Activated CD4-positive, alpha-beta T cell treated with anti-CD3 and anti-CD28 coated beads, Interleukin-2, Interleukin-6, amounts not matched to agents 100 ng/mL and 50 ng/mL, durations not matched to agents 16 hours and 8 hours (primary cell): Measurements from ENCODE around the gene PCSK6.

ENCODE experiments used
- DNase-seq: peaks from one replicate; pipeline ENCODE4 v3.0.0-alpha.2; 2020

The PCSK6 gene

DNA sequence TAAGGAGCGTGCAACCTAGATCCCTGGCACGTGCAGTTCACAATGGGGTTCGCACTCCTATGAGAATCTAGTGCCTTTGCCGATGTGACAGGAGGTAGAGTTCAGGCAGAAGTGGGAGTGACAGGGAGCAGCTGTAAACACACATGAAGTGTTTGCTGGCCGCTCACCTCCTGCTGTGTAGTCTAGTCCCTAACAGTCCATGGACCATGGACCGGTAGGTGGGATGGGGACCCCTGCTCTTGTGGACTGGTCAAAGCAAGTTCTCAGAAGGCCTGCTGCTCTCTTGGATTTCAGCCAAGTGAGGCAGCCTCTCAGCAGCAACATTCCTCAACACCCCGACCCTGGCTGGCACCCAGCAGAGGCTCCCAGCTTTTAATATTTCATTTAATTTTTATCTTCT lies 136.3 kb downstream of the PCSK6 start:
- DNase-seq = no peak

DNA sequence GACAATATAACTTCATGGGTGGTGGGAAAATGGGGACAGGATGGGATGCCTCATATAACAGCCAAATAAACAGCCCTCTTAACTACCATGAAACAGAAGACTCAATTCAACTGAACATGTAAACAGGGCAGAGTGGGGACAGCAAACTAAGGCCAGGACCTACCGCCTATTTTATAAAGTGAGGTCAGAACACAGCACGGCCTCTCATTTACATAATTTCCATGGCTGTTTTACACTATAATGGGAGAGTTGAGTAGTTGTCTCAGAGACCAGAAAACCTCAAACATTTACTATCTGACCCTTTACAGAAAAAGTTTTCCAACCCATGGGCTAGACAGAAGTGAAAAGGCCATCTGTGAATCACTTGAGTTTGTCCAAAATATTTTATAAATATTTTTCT lies 137.8 kb downstream of the PCSK6 start:
- no peak for DNase-seq

DNA sequence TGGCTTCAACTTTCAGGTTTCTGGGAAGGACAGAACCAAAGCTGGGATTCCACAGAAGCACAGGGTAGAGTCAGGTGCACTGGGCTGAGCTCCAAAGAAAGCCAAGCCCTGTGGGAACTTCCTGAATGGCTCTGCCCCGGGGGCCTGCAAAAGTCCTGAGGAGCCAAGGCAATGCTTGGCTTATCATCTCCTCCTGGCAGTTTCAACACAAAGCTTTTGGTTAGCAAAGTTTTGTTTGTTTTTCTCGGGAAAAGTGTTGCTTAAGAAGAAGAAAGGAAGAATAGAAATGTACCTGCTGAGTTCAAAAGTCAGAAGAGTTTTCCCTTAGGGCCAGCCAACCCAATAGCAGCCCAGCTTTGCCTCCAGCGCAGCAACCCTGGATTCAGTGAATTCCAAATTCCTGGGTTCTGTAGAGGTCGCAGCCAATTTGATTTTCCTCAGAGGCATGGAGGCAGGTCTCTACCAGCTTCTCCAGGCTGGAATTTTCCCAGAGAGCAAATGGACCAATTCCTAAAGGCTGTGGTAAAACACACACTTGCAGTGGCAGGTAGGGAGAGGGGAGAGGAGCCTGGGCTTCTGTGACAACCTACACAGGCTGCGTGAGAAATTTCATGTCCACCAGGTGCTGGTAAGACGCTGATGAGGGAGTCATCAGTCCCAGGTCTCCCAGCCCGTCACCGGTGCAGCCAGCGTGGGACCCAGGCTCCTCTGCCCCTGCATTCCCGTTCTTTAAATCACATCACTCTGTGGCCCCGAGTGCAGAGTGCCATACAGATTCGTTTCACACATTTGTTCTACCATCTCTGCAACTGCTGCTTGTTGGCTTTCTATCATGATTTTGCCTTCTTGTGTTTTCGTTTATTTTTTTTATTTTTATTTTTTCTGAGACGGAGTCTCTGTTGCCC lies 140.2 kb downstream of the PCSK6 start:
- no peak for DNase-seq

DNA sequence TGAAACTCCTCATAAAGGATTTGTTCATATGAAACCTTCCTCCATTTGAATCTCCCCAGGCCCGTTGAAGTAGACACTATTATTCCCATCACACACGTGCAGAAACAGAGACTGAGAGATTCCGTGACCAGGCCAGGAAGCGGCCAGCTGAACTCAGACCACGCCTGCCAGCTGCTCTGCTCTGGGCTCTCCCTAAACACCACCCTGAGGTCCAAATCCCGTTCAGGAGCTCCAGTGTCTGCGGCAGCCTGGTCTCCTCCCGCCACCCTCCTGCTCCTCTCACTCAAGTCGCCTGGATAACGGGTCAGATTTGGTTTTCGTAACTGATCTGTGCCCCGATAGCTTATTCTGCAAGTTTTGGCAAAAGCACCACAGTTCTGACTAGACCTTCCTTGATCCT lies 140.9 kb downstream of the PCSK6 start:
- no peak for DNase-seq

DNA sequence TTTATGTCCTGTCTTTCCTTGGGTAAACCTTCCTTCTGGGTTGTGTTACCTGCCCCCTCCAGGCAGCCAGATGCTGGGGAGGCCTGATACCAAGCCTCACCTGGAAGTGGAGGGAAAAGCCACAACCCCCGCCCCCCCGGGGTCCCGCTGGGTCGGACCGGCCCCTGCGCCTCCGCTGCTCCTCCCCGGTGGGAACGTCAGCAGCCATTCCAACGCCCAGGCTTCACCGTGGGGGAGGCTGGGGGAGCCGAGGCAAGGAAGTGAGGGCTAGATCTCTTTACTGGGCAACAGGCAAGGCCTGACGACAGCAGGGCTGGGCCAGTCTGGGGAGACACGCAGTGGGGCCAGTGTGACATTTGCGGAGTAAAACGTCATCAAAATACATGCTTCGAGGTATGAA lies 141.5 kb downstream of the PCSK6 start:
- no peak for DNase-seq

DNA sequence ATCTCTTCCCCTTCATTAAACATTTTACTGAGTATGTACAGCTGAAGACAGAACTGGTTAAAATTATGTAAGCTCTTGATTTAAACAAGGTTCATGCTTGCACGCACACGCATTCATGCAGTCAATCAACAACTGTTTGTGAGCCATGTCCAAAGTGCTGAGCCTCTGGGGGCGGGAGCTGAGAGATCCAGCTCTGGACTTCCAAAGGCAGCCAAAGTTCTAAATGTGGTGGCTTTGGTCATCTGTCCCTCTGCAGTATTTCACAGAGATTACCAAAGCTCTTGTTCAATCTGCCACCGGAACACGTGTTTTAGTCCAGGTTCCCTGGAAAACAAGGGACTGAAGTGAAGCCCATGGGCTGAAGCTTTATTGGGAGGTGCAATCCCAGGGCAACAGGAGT lies 142.1 kb downstream of the PCSK6 start:
- no peak for DNase-seq

DNA sequence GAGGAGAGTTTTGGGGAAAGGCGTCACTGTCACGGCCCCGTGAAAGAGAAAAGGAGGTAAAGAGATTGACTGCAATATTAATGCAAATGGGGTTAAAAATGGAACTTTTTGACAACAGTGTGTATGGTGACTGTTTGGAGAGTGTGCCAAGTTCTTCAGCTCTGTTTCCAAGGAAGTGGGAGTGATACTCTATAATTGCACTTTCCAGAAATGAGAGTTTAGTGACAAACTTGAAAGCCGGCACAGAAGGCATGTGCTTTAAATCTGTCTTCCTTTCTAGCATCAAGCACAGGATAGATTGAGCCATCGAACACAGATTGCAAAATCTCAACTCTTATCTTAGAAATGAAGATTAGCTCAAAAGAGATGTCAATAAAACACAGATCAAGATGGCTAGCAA lies 142.6 kb downstream of the PCSK6 start:
- no peak for DNase-seq

DNA sequence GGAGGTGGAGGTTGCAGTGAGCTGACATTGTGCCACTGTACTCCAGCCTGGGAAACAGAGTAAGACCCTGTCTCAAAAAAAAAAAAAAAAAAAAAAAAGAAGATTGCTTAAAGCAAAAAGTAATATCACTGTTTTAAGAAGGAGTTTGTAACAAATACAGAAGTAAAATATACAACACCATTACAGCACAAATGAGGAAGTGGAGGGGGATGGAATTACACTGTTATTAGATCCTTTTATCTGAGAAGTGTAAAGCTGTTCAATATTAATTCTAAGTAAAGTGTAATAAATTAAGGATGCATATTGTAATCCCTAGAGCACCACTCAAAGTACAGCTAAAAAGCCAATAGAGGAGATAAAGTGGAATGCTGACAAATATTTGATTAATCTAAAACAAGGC lies 147.5 kb downstream of the PCSK6 start:
- DNase-seq = no peak

DNA sequence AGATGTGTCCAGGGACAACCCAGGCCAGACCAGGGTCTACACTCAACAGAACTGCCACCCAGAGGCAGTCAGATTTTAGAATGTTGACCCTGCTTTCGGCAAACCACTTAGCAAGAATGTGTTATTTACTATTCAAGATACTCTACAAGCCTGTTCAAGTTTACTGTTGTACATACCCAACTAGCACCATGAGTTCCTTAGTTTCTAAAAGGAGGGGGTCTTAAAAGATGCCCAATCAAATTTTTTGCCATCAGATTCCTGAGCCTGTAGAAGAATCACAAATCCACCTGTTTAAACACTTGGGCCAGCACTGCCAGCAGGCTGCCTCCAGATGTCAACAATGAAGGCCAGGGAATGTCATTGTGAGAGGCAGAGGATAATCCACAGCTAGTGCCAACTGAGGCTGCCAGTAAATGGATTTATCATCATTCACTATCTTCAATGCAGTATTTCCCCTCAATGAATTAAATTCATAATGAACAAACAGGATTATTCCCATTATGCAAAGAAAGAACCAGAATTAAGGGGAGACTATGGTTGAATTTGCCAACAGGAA lies 150.9 kb downstream of the PCSK6 start:
- DNase-seq = no peak

DNA sequence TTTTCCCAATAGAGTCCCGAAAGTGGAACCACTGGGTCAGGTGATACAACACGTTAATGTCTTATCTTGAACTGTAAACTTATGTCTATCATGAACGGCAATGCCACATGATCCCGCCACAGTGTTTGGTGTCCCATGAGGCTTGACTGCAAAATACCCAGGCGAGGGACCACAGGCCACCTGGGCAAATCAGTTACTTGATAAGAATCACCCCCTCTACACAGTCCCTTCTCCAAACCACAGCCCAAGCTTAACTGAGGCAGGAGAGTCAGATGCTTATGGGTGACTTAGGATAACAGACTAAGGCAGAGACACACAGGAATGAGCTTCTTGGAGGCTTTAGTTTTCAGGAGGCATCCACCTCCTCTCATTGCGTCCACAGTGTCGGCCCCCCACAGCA lies 151.5 kb downstream of the PCSK6 start:
- DNase-seq = no peak

DNA sequence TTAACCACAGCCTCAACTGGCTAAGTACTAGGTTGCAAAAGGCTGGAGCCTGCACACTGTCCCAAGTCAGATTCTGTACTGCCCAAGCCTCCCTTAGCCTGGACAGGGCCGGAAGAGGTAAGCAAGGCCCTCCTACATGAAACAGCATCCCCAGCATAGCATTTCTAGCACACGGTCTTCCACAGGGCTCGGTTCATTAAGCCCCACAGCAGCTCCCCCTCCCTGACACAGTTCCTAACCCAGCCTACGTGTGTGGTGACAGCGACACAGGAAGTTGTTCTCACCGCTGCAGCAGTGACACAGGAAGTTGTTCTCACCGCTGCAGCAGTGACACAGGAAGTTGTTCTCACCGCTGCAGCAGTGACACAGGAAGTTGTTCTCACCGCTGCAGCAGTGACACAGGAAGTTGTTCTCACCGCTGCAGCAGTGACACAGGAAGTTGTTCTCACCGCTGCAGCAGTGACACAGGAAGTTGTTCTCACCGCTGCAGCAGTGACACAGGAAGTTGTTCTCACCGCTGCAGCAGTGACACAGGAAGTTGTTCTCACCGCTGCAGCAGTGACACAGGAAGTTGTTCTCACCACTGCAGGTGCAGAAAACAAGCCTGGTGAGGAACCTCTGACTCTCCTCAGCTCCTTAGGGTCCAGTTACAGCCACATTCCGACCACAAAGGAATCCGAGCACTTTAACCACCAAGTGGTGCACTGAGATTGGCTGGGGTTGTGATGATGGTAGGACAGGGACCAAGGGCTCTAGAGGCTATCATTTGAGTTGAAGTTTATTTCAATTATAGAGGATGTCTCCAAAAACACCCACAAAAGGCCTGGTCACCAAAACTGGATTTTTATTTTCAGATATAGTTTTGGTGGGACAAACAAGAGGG lies 155.4 kb downstream of the PCSK6 start:
- peak; percentile 67 for DNase-seq

DNA sequence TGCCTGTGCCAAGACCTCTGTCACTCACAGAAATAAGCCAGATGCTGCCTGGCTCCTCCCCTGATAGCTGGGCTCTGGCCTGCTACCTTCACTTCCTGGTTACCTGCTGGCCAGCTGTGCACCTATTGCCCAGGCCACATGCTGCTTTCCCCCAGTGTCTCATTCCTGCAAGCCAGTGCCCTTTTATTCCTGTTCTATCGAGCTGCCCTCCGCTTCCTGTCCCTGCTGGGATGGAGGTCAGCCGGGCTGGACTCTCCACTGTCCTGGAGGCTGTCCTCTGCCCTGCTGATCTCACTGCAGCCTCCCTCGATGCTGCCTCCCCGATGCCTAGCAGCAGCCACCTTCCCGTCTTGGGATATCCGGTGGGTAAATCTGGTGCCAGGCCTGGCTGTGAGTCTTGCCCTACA lies 157.4 kb downstream of the PCSK6 start:
- DNase-seq = no peak

DNA sequence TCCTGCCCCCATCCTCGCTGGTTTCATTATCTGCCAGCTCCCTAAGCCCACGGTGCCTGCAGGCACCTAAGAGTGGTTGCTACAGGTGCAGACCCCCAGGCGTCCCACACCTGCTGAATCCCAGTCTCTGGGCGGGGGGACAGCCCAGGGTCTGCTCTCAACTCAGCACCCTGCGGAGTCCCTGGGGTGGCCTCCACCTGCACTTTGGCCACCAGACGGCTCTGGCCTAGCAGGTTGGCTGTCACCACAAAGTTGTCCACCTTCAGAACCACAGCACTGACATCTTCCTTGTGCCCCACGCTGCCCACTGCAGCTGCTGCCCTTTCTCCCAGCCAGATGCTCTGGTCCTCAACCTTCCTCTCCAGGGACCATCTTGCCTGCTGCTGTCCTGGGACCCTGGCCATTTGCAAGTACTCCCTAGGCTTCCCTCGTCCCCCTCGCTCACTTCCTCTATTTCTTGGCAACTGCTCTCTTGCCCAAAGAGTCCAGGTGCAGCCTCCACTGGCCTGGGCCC lies 159.6 kb downstream of the PCSK6 start:
- no peak for DNase-seq

DNA sequence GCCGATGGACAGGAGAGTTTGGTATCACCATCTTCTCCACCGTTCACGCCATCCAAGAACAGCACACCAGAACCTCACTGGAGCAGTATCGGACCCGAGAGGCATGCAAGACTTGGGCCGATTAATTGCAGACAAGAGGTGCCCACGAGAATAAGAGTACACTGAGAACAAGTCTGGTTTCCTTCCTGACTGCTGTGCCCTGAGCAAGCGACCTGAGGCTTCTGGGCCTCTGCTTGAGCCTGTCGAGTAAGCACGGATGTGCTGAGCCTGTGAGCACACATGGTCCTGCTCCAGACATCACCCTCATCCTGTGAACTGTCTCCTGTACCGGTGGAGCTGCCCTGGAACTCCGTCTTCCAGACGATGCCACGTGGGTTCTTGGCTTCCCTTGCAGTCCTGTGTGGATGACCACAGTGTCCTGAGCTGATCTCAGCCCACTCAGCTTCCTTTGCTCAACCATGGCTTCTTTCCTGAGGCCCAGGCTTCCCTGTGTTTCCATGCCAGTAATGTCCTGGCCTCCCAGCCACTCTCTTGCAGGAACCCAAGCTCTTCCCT lies 160.1 kb downstream of the PCSK6 start:
- no peak for DNase-seq

DNA sequence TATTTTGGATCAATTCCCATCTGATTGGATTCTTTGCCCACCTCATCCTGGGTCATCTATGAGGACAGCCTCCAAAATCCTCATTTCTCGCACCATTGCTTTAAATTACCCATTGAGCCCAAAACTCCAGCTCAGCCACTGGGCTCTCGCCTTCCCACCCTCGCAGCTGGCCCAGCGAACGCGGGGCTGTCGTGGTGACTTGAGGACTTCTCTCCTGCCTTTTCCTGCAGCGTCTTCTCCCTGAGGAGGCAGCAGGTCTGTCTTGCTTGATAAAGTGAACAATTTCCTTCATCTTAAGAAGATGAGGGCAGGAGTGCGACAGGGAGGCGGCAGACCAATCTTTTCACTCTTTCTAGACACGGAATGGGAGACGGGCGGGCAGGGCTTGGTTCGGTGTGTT lies 161.5 kb downstream of the PCSK6 start:
- DNase-seq = no peak

DNA sequence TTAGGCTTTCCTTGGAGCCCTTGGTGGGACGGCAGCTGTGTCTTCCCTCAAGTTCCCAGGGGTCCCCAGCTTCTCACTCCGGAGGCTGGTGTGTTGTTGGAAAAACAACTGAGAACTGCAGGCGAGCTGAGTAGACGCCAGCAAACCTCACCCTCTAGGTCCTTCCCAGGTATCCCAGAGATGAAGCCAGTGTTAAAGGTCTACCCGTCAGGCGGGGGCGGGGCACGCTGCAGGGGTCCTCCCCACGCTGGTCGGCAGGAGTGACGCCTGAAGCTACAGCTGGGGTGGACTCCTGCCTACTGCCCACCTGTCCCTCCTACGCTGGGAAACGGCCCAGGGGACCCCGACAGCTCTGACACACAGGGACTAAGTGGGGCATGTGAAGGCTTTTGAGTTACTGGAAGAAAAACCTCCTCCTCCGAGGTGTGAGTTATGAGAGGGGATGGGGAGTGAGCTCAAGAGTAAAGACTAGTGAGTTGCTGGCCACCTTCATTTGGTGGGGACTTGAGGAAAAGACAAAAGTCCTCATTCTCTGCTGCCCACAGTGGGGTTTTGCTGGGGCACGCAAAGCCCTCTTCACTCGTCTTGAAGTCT lies 162.3 kb downstream of the PCSK6 start:
- no peak for DNase-seq

DNA sequence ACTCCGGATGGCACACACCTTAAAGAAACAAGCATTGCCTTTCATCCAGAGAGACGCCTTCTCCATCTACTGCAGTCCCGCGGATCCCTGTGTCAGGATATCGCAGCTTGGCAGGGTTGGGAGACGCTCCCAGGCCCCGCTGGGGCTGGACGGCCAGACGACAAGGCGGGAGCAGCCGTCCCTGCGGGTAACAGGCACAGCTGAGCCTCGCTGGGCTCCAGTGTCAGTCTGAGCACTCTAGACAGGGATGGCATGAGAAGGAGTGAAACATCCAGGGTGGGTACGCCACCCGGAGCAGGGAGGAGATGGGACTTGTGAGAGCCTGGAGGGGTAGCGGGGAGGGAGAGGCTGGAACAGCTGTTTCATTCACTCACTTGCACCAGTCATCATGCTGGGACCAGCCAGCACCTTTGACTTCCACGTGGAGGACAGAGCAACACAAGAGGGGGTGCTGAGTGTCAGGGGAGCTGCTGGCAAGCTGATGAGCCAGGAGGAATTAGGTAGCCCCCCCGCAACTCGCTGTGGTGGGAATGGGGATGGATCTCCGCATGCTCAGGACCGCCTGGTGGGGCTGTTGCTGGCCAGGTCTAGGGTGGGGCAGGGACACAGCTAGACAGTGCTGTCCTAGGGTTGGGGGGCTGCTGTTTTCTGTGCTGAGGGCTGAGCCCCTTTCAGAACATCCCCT lies 162.9 kb downstream of the PCSK6 start:
- DNase-seq = no peak

DNA sequence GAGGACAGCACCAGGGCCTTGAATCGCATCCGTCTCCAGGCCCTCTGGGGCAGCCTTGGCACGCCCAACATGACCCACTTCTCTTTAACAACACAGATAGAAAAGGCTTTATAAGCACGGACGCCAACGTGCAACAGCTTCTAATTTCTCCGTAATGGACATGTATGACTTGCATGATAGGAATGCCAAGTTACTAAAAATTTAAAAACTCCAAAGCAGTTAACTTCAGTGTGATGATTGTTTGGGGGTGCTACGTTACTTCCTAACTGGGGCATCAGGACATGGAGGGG lies 163.5 kb downstream of the PCSK6 start:
- DNase-seq = no peak

DNA sequence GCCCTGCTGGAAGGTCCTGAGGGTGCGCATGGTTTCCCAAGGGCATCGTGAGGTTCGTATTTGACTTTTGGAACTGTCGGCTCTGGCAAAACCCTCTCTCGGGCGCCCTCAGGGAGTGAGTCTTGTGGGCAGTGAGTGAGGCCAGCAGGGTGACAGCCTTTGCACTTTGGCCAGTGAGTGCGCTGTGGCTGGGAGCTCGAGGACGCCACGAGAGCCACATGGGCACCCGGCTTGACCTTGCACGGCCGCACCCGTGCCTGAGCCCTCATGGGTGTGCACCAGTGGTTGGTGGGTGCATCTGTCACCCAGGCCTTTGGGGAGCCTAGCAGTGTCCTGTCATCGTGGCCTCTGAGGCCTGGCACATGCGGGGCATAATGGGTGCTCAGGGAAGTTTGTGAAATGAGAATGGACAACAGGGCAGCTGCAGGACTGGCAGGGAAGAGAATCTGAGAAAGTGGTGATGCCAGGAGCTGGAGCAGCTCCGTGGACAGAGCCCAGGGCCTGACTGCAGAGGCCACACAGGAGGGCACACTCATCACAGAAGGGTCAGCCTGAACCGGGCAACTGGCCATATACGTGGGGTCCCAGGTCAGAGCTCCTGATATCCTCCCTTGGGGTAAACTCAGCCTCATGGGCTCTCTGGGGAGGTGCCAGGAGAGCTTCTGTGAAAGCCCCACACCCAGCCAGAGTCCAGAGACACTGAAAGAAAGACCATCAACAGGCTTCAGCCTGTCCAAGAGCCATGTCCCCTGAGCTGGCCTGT lies 164.1 kb downstream of the PCSK6 start:
- no peak for DNase-seq

DNA sequence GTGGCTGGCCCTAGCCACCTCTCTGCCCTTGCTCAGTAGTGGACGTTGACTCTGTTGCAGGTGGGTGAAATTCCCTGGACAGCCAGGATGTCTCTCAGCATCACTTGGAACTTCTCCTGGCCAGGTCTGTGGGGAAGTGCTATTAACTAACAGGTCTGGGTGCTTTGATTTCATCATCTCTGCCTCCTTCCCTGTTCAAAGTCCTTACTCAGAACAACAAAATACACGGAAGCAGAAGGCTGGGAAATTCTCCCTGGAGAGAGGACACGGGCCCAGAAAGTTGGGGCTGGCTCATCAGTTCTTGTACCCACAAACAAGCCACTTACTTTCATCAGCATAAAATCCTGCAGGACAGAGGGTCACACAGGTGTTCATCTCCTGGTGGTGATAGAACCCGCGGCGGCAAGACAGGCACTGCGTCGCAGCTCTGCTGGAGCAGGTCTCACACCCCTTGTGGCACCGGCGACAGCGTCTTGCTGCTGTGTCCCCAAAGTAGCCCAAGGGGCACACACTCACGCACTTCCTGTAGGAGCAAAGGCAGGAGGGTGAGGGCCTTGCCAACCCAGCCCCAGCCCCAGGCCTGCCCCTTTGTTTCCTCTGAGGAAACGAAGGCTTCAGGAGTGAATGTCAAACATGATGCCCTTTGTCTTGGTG lies 164.9 kb downstream of the PCSK6 start:
- DNase-seq = no peak
